Measurements from ENCODE around the gene TMEM178B. TPM values are rescaled to one million over a fixed set of nuclear protein-coding genes. Genes with fewer than 3 reads are reported as not detected.

The TMEM178B gene
- total and polyA plus RNA-seq, 2 of the 4 experiments (the other 2 are of a cell fraction) = under 0.01 to 0.05 TPM

GRCh38 chr7:141416650-141417270 is 342.9 kb downstream of the TMEM178B start:
- POLR2A ChIA-PET (ENCODE audit: unreplicated experiment) = no interaction called here
- intact Hi-C loops (cut with micrococcal nuclease) = no loop called here
- no peak overlapping the region for H3K27ac ChIP-seq (ENCODE audit: insufficient read depth, low read length)

More at GRCh38 chr7:141416650-141417270, 342.9 kb downstream of the TMEM178B start:
- Histone ChIP-seq H3K18ac (ENCODE audit: low read depth, low read length) (no peak overlapping the region), H3K56ac (ENCODE audit: extremely low read depth, insufficient read depth, low read length) (no peak overlapping the region), H2BK120ac (ENCODE audit: low read depth, low read length) (no peak overlapping the region), H2BK5ac (ENCODE audit: low read depth, low read length, poor library complexity, severe bottlenecking) (no peak overlapping the region), H3K4me2 (ENCODE audit: low read depth, low read length) (no peak overlapping the region), H4K5ac (ENCODE audit: low read depth, low read length) (no peak overlapping the region), H4K20me1 (ENCODE audit: insufficient read depth, low read length) (no peaks in the 10 kb centered on the region), H3K79me1 (ENCODE audit: low read depth in 1 of 2, low read length in 2 of 2) (no peaks in the 10 kb centered on the region), H3K14ac (replicated peaks; ENCODE audit: low read depth, low read length) (no peak overlapping the region), H3K4ac (ENCODE audit: low read depth, low read length) (no peak overlapping the region), H3K23ac (ENCODE audit: low read depth, low read length) (no peak overlapping the region), H2BK20ac (ENCODE audit: low read depth, low read length) (no peak overlapping the region), H3K4me1 (ENCODE audit: control insufficient read depth, insufficient read depth, low read length) (no peaks in the 10 kb centered on the region), H2BK15ac (ENCODE audit: low read depth, low read length) (no peak overlapping the region), H3K36me3 (ENCODE audit: control insufficient read depth, insufficient read depth, low read length) (no peaks in the 10 kb centered on the region), H2AFZ (replicated peaks; ENCODE audit: low read length, poor library complexity) (no peak overlapping the region), H3K27me3 (ENCODE audit: control insufficient read depth, insufficient read depth, low read length) (no peaks in the 10 kb centered on the region), H3K9me1 (ENCODE audit: insufficient read depth, low read length) (no peaks in the 10 kb centered on the region), H3K4me3 (ENCODE audit: insufficient read depth, low read depth, low read length) (no peak overlapping the region), H2AK5ac (ENCODE audit: low read depth, low read length) (no peak overlapping the region), H4K91ac (ENCODE audit: insufficient read depth, low read depth, low read length) (no peak overlapping the region), H3K9me3 (ENCODE audit: control insufficient read depth, insufficient read depth, low read length) (peaks cover 3% of the 10 kb centered on the region), H2AK9ac (replicated peaks; ENCODE audit: low read depth, low read length, poor library complexity) (no peak overlapping the region), H4K8ac (ENCODE audit: low read depth in 2 of 2, low read length in 2 of 2) (no peak overlapping the region), H3K9ac (ENCODE audit: low read depth, low read length) (no peak overlapping the region)
- no peak for TF ChIP-seq POLR2A (IDR thresholded peaks at IDR 0.05; ENCODE audit: low read depth, low read length)
- TF ChIP-seq CHD1 (IDR thresholded peaks at IDR 0.05; ENCODE audit: low read depth, low read length) = no peak
- no peak for TF ChIP-seq RCOR1 (IDR thresholded peaks at IDR 0.05; ENCODE audit: insufficient replicate concordance, low read length)
- no peak for TF ChIP-seq MAZ (IDR thresholded peaks at IDR 0.05; ENCODE audit: borderline replicate concordance, low read depth, low read length)
- TF ChIP-seq CTCF (conservative IDR thresholded peaks at IDR 0.05; ENCODE audit: low read depth, low read length) = no peak
- no peak for TF ChIP-seq USF2 (IDR thresholded peaks at IDR 0.05; ENCODE audit: low read depth, low read length)
- TF ChIP-seq RAD21 (IDR thresholded peaks at IDR 0.05; ENCODE audit: low read length) = no peak
- TF ChIP-seq ELK1 (IDR thresholded peaks at IDR 0.05; ENCODE audit: borderline replicate concordance, low read depth, low read length) = no peak
- no peak for TF ChIP-seq BHLHE40 (IDR thresholded peaks at IDR 0.05; ENCODE audit: low read depth, low read length)
- TF ChIP-seq MXI1 (IDR thresholded peaks at IDR 0.05; ENCODE audit: borderline replicate concordance, low read depth, low read length) = no peak
- no peak for TF ChIP-seq CEBPB (IDR thresholded peaks at IDR 0.05; ENCODE audit: low read depth, low read length)
- no peak for TF ChIP-seq NFE2L2 (IDR thresholded peaks at IDR 0.05; ENCODE audit: low read depth, low read length)
- TF ChIP-seq FOS (IDR thresholded peaks at IDR 0.05; ENCODE audit: low read depth, low read length) = no peak
- TF ChIP-seq SMC3 (IDR thresholded peaks at IDR 0.05; ENCODE audit: low read depth, low read length) = no peak
- no peak for TF ChIP-seq RFX5 (IDR thresholded peaks at IDR 0.05; ENCODE audit: low read depth, low read length)
- no peak for DNase-seq
- in situ Hi-C loops (cut with MboI; ENCODE audit: low sequenced_read_pairs) = no loop called here
- ATAC-seq (ENCODE audit: low read depth) = no peak
- BruUV-seq (replicated peaks) = no TSS peak
- CTCF ChIA-PET = no interaction called here
- 40% methylated on average over 2 of the region's 9 CpGs; no CpG with 5 or more reads in 1 of the 2 experiments for WGBS, 2 experiments (ENCODE audit: extremely low coverage in 2 of 2, insufficient read length in 1 of 2)
- dilution Hi-C loops (cut with HindIII; ENCODE audit: low sequenced_read_pairs, unreplicated experiment) = no loop called here

Measured in IMR-90 (cell line).